Measurements from ENCODE around the gene RUNDC1.

GRCh38 chr17:43026595-43026994, 46.2 kb downstream of the RUNDC1 start:
- TF ChIP-seq TAF1 (IDR thresholded peaks at IDR 0.05; ENCODE audit: borderline replicate concordance, low read depth, low read length), result no peak
- no peak for TF ChIP-seq POLR2A (IDR thresholded peaks at IDR 0.05; ENCODE audit: low read depth, low read length)
- TF ChIP-seq POLR2AphosphoS5 (IDR thresholded peaks at IDR 0.05; ENCODE audit: low read depth, low read length), result no peak
